ENCODE measurements around the gene RIMS1.

Gene RIMS1

GRCh38 chr6:72363844-72364740 is 477.7 kb downstream of the RIMS1 start:
- DNase-seq: no peak

GRCh38 chr6:72365773-72366172 is 479.4 kb downstream of the RIMS1 start:
- no peak for DNase-seq

DNA sequence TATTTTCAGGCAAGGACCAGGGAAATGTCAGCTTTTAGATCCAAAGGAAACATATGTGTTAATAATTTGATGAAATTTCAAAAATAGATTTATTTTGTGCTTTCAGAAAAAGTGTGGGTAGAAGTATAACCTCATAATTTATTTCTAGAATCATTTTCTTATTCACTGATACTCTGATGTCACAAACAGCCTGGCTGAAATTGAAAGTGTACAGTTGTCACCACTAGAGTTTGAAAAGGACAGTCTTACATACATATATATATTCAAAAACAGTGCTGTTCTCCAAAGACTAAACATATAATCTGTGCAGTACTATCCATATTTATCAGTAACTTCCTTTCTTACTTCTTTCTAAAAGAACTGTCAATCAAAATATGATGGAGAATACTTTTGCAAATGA is 481.1 kb downstream of the RIMS1 start:
- no peak for DNase-seq

- DNase-seq: no peak
These were observed 485.1 kb downstream of the RIMS1 start for GRCh38 chr6:72371473-72371872.

GRCh38 chr6:72374172-72374571 is 487.8 kb downstream of the RIMS1 start:
- DNase-seq: no peak

DNA sequence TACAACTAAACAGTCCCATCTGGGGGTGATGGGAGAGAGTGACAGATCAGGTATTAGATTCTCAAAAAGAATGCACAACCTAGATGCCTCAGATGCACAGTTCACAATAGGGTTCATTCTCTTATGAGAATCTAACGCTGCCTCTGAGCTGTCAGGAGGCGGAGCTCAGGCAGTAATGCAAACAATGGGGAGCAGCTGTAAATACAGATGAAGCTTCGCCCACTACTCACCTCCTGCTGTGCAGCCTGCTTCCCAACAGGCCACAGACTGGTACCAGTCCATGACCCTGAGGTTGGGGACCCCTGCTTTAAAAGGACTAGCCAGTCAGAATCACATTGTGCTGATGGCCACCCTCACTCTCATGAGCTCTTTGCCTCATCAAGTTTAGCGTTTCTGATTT is 488.5 kb downstream of the RIMS1 start:
- DNase-seq: no peak

GRCh38 chr6:72376736-72377135 is 490.4 kb downstream of the RIMS1 start:
- no peak for DNase-seq

DNA sequence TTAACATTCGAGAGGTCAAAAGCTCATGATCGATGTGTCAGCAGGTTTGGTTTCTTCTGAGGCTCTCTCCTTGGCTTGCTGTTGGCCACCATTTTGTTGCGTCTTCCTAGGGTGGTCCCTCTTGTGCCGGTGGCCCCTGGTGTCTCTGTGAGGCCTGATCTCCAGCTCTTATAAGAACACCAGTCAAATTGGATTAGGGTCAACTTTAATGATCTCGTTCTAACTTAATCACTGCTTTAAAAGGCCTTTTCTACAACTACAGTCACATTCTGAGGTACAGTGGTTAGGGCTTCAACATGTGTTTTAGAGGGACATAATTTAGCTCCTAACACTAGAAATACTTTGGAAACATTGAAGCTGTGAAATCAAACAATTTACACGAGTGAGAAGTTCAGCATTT is 494.7 kb downstream of the RIMS1 start:
- no peak for DNase-seq

DNA sequence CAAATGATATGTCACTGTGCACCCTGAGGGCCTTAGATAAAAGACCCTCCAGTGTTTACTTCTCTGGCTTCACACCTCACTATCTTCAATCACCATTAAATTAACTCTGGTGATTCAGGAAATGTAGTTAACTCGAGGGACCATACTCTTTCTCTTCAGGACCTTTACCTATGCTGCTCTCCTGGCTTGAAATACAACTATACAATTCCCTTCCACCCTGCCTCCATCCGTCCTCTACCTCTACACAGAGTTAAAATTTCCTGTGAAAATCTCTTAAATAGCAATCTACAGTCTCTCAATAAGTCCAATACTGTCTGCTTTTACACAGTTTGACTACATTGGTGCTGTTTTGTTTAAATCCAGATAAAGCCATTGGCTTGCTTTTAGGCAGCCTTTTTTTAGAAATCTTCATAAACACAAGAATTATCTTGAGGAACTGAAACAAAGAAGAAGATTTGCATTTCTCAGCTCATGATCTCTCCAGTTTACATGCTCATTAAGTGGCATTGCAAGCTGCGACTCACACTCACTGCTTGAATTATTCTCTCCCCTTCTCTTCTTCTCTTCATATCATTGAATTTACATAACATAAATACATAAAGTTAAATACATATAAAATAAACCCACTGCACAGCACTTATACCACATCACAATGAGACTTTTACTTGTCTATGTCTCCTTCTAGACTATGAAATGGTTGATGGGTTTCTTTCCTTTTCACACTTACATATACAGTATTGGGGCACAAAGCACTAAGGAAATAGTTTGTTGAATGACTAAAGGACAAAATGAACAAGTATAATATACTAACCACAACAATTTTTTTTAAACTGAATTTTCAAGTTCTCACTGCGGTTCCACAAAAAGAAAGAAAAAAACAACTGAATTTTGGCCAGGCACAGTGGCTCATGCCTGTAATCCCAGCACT is 496.5 kb downstream of the RIMS1 start:
- no peak for DNase-seq

GRCh38 chr6:72386324-72386723 is 500.0 kb downstream of the RIMS1 start:
- no peak for DNase-seq

DNA sequence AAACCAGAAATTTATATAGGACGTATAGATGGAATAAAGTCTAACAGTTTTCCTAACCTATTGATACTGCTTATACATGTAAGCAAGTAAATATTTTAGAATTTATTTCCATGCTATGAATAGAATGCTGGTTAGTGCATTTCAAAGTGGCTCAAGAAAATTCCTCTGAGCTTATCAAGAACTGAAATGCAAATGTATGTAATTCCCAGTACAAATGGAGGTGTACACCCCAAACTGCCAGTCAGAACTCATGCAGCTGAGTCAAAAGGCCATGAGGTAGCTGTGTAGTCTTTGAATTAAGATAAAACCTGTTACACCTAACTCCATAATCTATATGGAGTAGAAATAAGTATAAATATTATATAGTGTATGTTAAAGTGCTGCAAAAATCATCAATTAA is 503.3 kb downstream of the RIMS1 start:
- no peak for DNase-seq

- no peak for DNase-seq
These were observed 504.2 kb downstream of the RIMS1 start for GRCh38 chr6:72390548-72390947.

DNA sequence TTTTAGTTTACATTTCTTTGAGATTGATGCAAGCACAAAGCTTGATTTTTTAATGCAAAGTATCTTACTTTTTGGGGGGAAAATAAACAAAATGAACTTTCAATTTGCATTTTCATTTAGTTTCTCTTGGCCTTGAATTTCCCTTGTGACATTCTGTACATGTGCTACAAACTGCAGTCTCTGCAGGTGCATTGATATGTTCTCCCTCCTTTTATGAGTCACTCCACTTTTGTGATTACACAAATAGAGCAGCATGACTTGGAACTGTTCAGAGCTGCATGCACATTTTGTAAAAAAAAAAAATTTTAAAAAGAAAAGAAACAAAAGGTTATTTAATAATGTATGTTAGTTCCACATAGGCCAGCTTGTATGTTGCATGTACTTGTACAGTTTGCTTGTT is 515.5 kb downstream of the RIMS1 start:
- no peak for DNase-seq

DNA sequence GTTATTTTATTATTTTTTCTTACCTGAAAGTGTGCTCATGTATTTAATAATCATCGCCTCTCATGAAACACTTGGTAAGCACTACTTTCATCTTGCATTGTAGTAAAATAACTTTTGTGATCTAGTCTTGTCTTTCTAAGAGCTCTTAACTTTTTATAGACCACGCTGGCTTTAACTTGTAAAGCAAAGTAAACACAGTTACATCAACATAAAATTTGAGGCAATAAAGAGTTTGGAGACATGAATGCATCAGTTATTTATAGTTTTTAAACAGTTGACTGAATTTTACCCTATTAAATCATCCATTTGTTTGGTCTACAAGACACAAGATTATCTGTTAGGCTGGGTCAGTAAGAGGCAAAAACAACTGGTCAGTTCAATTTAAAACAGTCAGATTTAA is 517.1 kb downstream of the RIMS1 start:
- no peak for DNase-seq

DNA sequence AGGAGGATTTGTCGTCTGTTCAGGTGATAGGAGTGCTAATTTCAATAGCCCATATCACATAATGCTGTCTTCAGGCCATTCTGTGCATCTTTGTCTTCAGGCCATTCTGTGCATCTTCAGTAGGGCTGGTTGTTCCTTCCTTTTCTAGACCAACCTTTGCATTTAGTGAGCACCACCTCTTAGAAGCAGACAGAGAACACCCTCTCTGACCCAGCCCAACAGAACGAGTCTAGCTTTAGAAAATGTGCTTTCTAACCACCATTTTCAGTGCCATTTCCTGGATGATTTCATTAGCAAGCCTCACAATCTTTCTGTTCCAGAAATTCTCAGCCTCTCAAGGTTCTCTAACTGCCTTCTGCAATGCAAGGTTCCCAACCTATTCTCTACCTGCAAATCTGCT is 520.2 kb downstream of the RIMS1 start:
- DNase-seq: no peak

- no peak for DNase-seq
These were observed 524.4 kb downstream of the RIMS1 start for GRCh38 chr6:72410769-72411168.

DNA sequence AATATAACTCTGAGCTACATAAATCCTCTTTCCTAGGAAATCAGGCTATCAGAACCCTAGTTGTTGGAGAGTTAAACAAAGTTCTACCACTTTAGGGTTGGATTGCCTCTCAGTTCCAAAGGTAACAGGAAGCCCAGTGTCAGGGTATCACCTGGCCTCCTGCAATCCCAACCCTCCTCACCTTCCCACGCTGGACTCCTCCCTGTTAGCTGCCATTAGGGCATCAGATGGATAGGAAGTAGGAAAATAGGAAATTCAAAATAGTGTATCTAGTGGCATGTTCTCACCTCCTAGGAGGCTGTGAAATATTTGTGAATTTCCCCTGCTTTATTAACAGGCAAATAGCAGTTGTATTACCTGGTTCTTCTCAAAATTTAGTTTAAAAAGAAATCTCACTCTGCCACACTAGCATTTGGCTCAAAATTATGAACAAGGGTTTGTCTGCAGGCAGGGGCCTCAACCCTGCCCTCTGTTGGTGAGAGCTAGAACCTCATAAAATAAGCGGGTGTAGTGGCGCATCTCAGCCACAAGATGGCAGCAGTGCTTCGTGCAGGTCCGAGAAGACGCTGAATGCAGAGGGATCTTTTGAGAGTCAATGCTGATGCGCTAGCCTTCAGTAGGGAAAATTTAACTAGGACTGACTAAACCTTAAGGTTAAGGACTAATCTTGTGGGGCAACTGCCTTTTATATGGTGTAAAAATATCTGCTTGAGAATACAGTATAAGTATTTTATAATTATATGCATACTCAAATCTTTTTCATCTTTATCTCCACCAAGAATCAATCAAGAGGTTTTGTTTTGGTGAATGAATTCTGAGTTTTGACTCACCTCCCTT is 525.7 kb downstream of the RIMS1 start:
- peak; percentile 54 for DNase-seq

DNA sequence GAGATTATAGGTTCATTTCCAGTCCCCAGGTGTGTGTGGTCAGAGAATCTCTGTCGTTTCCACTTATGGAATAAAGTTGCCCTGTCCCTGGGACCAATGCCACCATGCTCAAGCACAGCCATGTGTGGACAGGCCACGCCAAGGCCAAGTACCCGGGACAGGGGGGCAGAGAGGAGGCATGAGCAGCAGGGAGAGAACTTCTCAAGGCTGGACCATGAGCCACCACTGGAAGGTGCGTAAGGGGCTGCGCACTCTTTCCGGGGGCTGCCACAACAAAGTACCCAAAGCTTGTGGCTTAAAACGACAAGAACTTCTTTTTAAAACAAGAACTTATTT is 526.3 kb downstream of the RIMS1 start:
- no peak for DNase-seq

DNA sequence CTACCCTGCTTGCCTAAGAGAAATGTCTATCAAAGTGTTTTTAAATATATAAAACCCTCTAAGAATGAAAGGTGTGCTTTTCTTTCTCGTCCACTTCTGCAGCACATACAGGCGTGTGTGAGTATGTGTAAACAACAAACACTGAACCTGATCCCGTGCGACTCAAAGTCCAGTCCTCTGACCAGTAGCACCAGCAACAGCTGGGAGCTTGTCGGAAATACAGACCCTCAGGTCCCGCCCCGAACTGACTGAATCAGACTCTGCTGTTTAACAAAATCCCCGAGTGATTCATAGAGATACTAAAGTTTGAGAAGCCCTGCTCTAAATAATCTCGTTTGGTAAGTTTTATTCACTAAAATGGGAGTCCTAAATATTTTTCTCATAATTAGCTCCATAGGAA is 527.5 kb downstream of the RIMS1 start:
- no peak for DNase-seq

- DNase-seq: no peak
These were observed 528.3 kb downstream of the RIMS1 start for GRCh38 chr6:72414657-72415056.

- no peak for DNase-seq
These were observed 530.6 kb downstream of the RIMS1 start for GRCh38 chr6:72416744-72417465.

DNA sequence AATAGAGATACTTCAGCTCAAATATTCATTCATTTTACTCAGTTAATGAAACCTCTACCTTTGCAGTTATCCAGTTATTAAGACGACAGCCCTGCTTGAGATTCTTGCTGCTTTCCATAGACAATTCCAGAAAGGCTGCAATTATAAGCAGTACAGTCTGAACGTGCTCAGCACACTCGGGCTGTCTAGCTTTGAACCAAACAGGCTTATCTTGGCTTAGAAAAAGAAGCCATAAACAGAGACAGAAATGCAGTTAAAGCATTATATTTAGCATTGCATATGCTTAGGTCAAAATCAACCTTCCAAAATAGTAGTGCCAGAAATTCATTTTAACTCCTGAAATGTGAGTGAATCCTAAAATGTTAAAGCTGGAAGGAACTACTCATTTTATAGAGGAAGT is 531.4 kb downstream of the RIMS1 start:
- no peak for DNase-seq

All from GDM1 (cell line).